Chondrocyte (in vitro differentiated cells): Measurements from ENCODE around the gene IRAK2. TPM values are rescaled to one million over a fixed set of nuclear protein-coding genes. Genes with fewer than 3 reads are reported as not detected.

Experiments
- DNase-seq: peaks from one replicate; pipeline ENCODE4 v3.0.0; 2021; ENCODE audit warnings: mixed read lengths, low spot score
- H3K27ac Mint-ChIP-seq: one replicate; pipeline ENCODE4 v1.8.0; 2021; ENCODE audit warnings: mild to moderate bottlenecking, moderate library complexity, mixed read lengths; ENCODE audit not compliant: unreplicated experiment
- H3K27me3 Mint-ChIP-seq: 2 replicates; pipeline ENCODE4 v1.8.0; 2021; ENCODE audit warnings: low read depth, mixed read lengths
- H3K36me3 Mint-ChIP-seq: 2 replicates; pipeline ENCODE4 v1.8.0; 2021; ENCODE audit warnings: low read depth, mixed read lengths
- H3K4me1 Mint-ChIP-seq: 2 replicates; pipeline ENCODE4 v1.8.0; 2021; ENCODE audit warnings: low read depth, mild to moderate bottlenecking, mixed read lengths
- H3K4me3 Mint-ChIP-seq: one replicate; pipeline ENCODE4 v1.8.0; 2021; ENCODE audit warnings: mild to moderate bottlenecking, moderate library complexity, mixed read lengths; ENCODE audit not compliant: unreplicated experiment
- H3K9me3 Mint-ChIP-seq: 2 replicates; pipeline ENCODE4 v1.8.0; 2021; ENCODE audit warnings: low read depth, mixed read lengths
- total RNA-seq: library from RNA; stranded (reverse); gene quantifications from 3 replicates; pipeline ENCODE4 v1.2.1, GENCODE V29; 2021
- TF ChIP-seq, protein P1 (sequence below): fragments of 200-600 bp; sonication (generic); IDR thresholded peaks from 2 replicates; pipeline ENCODE4 v1.5.0; 2021; ENCODE audit warnings: antibody characterized with exemption, mild to moderate bottlenecking, moderate library complexity

IRAK2 gene
- total RNA-seq, 1 donor from 2014 or later: 1.6 TPM

DNA sequence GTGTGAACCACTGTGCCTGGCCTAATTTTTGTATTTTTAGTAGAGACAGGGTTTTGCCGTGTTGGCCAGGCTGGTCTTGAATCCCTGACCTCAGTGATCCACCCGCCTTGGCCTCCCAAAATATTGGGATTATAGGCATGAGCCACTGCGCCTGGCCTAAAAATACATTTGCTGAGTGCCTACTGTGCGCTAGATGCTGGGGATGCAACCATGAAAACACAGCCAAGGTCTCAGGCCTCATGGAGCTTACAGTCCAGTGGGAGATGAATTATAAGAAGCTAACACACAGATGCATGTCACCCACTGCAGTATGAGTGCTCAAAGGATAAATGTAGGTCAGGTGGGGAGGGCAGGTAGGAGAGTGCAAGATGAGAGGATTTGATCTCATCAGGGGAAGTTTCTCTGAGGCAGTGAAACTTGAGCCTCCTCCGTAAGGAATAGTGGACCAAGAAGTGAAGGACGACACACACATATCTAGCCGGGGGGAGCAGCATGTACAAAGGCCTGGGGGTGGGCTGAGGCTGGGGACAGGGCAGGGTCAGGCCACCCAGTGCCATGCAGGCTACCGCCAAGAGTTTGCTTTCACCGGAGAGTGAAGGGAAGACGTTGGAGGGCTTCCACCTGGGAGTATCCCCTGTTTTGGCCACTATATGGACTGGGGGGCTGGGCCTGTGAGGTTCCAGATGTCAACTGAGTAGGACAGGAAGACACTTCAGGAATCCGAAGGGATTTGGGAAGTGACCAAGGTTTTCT is 24.3 kb downstream of the IRAK2 start:
- TF ChIP-seq, protein P1, sequence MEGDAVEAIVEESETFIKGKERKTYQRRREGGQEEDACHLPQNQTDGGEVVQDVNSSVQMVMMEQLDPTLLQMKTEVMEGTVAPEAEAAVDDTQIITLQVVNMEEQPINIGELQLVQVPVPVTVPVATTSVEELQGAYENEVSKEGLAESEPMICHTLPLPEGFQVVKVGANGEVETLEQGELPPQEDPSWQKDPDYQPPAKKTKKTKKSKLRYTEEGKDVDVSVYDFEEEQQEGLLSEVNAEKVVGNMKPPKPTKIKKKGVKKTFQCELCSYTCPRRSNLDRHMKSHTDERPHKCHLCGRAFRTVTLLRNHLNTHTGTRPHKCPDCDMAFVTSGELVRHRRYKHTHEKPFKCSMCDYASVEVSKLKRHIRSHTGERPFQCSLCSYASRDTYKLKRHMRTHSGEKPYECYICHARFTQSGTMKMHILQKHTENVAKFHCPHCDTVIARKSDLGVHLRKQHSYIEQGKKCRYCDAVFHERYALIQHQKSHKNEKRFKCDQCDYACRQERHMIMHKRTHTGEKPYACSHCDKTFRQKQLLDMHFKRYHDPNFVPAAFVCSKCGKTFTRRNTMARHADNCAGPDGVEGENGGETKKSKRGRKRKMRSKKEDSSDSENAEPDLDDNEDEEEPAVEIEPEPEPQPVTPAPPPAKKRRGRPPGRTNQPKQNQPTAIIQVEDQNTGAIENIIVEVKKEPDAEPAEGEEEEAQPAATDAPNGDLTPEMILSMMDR: no peak
- Mint-ChIP-seq H3K36me3 (peaks cover 2% of the 10 kb centered on the region), H3K9me3 (no peaks in the 10 kb centered on the region), H3K27ac (peak overlapping the region; percentile 38), H3K27me3 (no peaks in the 10 kb centered on the region), H3K4me1 (peaks cover 48% of the 10 kb centered on the region), H3K4me3 (no peak overlapping the region)
- no peak for DNase-seq

DNA sequence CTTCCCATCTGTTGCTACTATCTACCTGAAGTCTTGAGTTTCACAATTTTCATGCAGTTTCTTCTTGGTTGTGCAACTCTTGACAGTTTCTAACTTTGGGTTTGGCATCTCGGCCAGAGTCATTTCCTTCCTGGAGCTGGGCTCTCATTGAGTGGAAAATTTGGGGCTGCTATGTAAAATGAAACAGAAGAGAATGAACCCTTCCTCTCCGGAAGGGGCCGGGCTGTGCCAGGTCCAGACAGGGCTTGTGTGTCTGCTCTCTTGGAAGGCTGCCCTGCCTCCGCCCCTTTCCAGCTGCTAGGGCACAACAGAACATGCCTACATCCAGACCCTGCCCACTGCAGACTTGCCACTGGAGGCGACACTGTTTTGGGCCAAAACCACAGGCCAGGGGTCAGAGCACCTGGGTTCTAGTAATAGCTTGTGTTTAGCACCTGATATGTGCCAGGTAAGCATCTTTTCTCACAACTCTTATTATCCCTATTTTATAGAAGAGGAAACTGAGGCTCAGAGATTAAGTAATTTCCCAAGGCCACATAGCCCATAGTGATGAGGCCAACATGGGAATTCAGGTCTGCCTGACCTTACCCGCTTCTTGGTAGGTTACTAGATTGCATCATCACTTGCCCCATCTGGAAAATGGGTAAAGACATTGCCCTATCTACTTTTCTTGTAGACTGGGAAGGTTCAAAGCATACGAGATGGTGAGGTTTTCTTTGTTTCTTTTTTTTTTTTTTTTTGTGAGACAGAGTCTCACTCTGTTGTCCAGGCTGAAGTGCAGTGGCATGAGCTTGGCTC is 25.0 kb downstream of the IRAK2 start:
- no peak for DNase-seq
- peaks cover 56% of the 10 kb centered on the region for H3K4me1 Mint-ChIP-seq

DNA sequence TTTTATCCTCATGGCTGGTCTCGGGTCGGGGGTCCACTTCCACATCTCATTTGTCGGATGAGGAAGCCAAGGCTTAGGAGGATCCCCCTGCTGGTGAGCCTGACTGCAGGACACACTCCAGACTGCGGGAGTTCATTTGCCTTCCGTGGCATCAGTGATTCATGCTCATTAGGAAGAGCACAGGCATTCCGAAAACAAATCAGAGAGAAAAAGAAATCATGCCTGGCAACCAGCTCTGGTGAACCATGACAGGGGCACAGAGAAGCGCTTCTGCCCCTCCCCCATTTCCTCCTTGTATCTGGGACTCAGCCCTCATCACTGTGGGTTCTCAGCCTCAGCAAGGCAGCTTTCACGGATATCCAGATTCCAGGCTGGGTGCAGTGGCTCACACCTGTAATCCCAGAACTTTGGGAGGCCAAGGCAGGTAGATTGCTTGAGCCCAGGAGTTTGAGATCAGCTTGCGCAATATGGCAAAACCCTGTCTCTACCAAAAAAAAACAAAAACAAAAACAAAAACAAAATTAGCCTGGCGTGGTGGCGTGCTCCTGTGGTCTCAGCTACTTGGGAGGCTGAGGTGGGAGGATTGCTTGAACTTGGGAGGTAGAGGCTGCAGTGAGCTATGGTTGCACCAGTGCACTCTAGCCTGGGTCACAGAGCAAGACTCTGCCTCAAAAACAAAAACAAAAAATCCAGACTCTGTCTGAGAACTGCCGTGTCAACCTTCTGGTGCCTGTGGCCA is 28.4 kb downstream of the IRAK2 start:
- Mint-ChIP-seq H3K36me3 (no peaks in the 10 kb centered on the region), H3K4me3 (no peak overlapping the region), H3K27me3 (no peaks in the 10 kb centered on the region), H3K4me1 (peaks cover 74% of the 10 kb centered on the region), H3K9me3 (no peaks in the 10 kb centered on the region), H3K27ac (peak overlapping the region; percentile 94)
- no peak for DNase-seq
- TF ChIP-seq, protein P1: peak; percentile 81

More for the DNA sequence above, 25.0 kb downstream of the IRAK2 start:
- TF ChIP-seq, protein P1: no peak
- H3K36me3 Mint-ChIP-seq: peaks cover 2% of the 10 kb centered on the region
- no peaks in the 10 kb centered on the region for H3K9me3 Mint-ChIP-seq
- H3K27me3 Mint-ChIP-seq: no peaks in the 10 kb centered on the region
- no peak overlapping the region for H3K4me3 Mint-ChIP-seq
- peak overlapping the region; percentile 38 for H3K27ac Mint-ChIP-seq

DNA sequence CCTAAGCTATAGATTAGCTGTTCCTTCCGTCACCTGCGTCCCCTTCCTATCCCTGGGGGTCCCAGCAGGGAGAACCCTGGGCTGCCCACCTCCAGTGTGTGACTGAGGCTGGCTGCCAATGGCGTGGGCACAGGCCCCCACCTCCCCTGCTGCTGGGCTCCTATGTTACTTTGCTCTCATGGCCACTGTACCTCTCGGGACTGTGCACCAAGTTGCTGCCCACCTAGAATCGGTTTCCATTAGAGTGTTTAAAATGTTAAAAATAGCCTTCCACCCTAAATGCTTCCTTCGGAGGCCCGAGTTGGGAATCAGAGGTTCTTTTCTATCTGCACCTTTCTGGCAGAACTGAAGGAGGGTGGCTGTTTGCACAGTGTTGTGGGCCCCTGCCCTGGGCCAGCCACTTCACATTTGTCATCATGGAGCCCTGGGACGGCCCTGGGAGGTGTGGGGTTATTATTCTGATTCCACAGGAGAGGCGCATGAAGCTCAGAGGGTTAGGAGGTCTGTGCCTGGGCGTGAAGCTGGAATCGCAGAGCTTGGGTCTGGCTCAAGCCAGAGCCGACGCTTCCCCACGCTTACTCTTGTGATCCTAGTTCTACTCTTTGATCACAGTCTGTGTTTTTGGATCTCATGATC is 29.1 kb downstream of the IRAK2 start:
- Mint-ChIP-seq H3K4me3 (peak overlapping the region; percentile 16), H3K4me1 (peaks cover 75% of the 10 kb centered on the region), H3K9me3 (no peaks in the 10 kb centered on the region), H3K27me3 (no peaks in the 10 kb centered on the region), H3K27ac (peak overlapping the region; percentile 94), H3K36me3 (no peaks in the 10 kb centered on the region)
- TF ChIP-seq, protein P1: no peak
- DNase-seq: no peak
